OCI-LY3 (cell line): Measurements from ENCODE around the gene DOCK1.

Experiments
- CTCF ChIP-seq: fragments of 200-600, 300-600 bp; sonication (generic); IDR thresholded peaks from 2 replicates; pipeline ENCODE4 v1.5.1; 2014; ENCODE audit warnings: antibody characterized with exemption, low read length, low read depth
- EZH2phosphoT487 ChIP-seq: fragments of 200-600 bp; shearing (Covaris generic); IDR thresholded peaks from 2 replicates; pipeline ENCODE4 v1.6.1; 2018; ENCODE audit warnings: antibody characterized with exemption, mixed run types, low read depth

- TF ChIP-seq EZH2phosphoT487 (no peak), CTCF (no peak)
Measured at GRCh38 chr10:127428385-127428980, 523.3 kb downstream of the DOCK1 start.
